ENCODE data around the gene USP6NL.
"Not testable (repeated sequence)": the region's sequence is repeated elsewhere in the genome, so short reads cannot be mapped to it uniquely, and the experiment has no call there.

USP6NL gene

GRCh38 chr10:11504566-11505285 lies 106.7 kb downstream of the USP6NL start:
- TF ChIP-seq CTCF (IDR thresholded peaks at IDR 0.05; ENCODE audit: low read depth, low read length, missing control alignments): no peak
- DNase-seq (ENCODE audit: low read depth): no peak
- H3K4me3 ChIP-seq (ENCODE audit: low read depth, low read length): no peak overlapping the region

- no peak overlapping the region for H3K4me3 ChIP-seq (ENCODE audit: low read depth, low read length)
- DNase-seq (ENCODE audit: low read depth): no peak
- TF ChIP-seq CTCF (IDR thresholded peaks at IDR 0.05; ENCODE audit: low read depth, low read length, missing control alignments): no peak
Measured at GRCh38 chr10:11501600-11501999, 109.8 kb downstream of the USP6NL start.

GRCh38 chr10:11499425-11500071 lies 111.9 kb downstream of the USP6NL start:
- DNase-seq (ENCODE audit: low read depth): no peak
- no peak for TF ChIP-seq CTCF (IDR thresholded peaks at IDR 0.05; ENCODE audit: low read depth, low read length, missing control alignments)
- H3K4me3 ChIP-seq (ENCODE audit: low read depth, low read length): no peak overlapping the region

- no peak overlapping the region for H3K4me3 ChIP-seq (ENCODE audit: low read depth, low read length)
- no peak for DNase-seq (ENCODE audit: low read depth)
- no peak for TF ChIP-seq CTCF (IDR thresholded peaks at IDR 0.05; ENCODE audit: low read depth, low read length, missing control alignments)
Measured at GRCh38 chr10:11498399-11498798, 113.1 kb downstream of the USP6NL start.

GRCh38 chr10:11494923-11495322 lies 116.5 kb downstream of the USP6NL start:
- peak; percentile 9 for TF ChIP-seq CTCF (IDR thresholded peaks at IDR 0.05; ENCODE audit: low read depth, low read length, missing control alignments)
- H3K4me3 ChIP-seq (ENCODE audit: low read depth, low read length); DNase-seq (ENCODE audit: low read depth): not testable (repeated sequence)

GRCh38 chr10:11493646-11494045 lies 117.8 kb downstream of the USP6NL start:
- DNase-seq (ENCODE audit: low read depth): no peak
- TF ChIP-seq CTCF (IDR thresholded peaks at IDR 0.05; ENCODE audit: low read depth, low read length, missing control alignments): no peak
- no peak overlapping the region for H3K4me3 ChIP-seq (ENCODE audit: low read depth, low read length)

- no peak for TF ChIP-seq CTCF (IDR thresholded peaks at IDR 0.05; ENCODE audit: low read depth, low read length, missing control alignments)
- no peak overlapping the region for H3K4me3 ChIP-seq (ENCODE audit: low read depth, low read length)
- no peak for DNase-seq (ENCODE audit: low read depth)
Measured at GRCh38 chr10:11491087-11491486, 120.4 kb downstream of the USP6NL start.
